ENCODE results near the gene CCDC197. TPM values are rescaled to one million over a fixed set of nuclear protein-coding genes. Genes with fewer than 3 reads are reported as not detected.

Gene CCDC197
- total RNA-seq, 1 experiment from 2014 or later = not detected

- no peak overlapping the region for H3K27ac ChIP-seq (ENCODE audit: insufficient read length, low read depth, low read length)
- H4K5ac ChIP-seq (ENCODE audit: insufficient read length, low read depth, low read length) = no peak overlapping the region
Measured at GRCh38 chr14:94049625-94050023, 52.5 kb downstream of the CCDC197 start.

More at GRCh38 chr14:94049625-94050023, 52.5 kb downstream of the CCDC197 start:
- Histone ChIP-seq H2BK12ac (ENCODE audit: insufficient read length, low read depth, low read length) (no peak overlapping the region), H3K14ac (ENCODE audit: insufficient read depth, low read length) (no peak overlapping the region), H3K4me2 (ENCODE audit: insufficient read depth, insufficient read length, low read length) (no peak overlapping the region), H2BK15ac (ENCODE audit: low read depth, low read length) (no peak overlapping the region), H2BK120ac (ENCODE audit: low read depth, low read length, poor library complexity, severe bottlenecking) (no peak overlapping the region), H3K4me1 (ENCODE audit: insufficient read depth, low read length) (no peaks in the 10 kb centered on the region; the same call in 1 of the 2 replicates), H2AFZ (ENCODE audit: low read length) (no peak overlapping the region), H3K23me2 (ENCODE audit: insufficient read length, low read depth, low read length, poor library complexity, severe bottlenecking) (no peaks in the 10 kb centered on the region), H3T11ph (ENCODE audit: low read length) (no peak overlapping the region), H3K79me2 (ENCODE audit: insufficient read depth, low read length) (no peaks in the 10 kb centered on the region), H3K56ac (ENCODE audit: insufficient read length, low read depth, low read length) (no peak overlapping the region), H3K9ac (ENCODE audit: extremely low read depth, insufficient read length, low read length) (no peak overlapping the region), H4K91ac (ENCODE audit: insufficient read length, low read depth, low read length) (no peak overlapping the region), H4K8ac (replicated peaks; ENCODE audit: insufficient read length, low read depth, low read length) (no peak overlapping the region), H2AK5ac (ENCODE audit: insufficient read length, low read length) (no peak overlapping the region), H3K23ac (ENCODE audit: insufficient read length, low read depth, low read length) (no peak overlapping the region), H2BK20ac (ENCODE audit: low read depth, low read length, poor library complexity, severe bottlenecking) (no peak overlapping the region), H4K20me1 (ENCODE audit: control insufficient read depth, insufficient read depth, insufficient read length) (no peaks in the 10 kb centered on the region), H3K4ac (ENCODE audit: low read depth, low read length) (no peak overlapping the region), H3K9me3 (ENCODE audit: control insufficient read depth, low read depth, low read length) (no peaks in the 10 kb centered on the region), H3K27me3 (ENCODE audit: insufficient read depth, low read length) (no peaks in the 10 kb centered on the region), H2BK5ac (ENCODE audit: insufficient read length, low read length) (no peak overlapping the region), H3K18ac (ENCODE audit: insufficient read length, low read depth, low read length) (no peak overlapping the region), H3K79me1 (ENCODE audit: insufficient read depth, low read depth, low read length, poor library complexity, severe bottlenecking) (no peaks in the 10 kb centered on the region)
- no peaks in the 10 kb centered on the region for H3K9me3 Mint-ChIP-seq
- H3K4me1 Mint-ChIP-seq = peaks cover 15 to 18% of the 10 kb centered on the region in 2 experiments
- TF ChIP-seq CTCF (conservative IDR thresholded peaks at IDR 0.05) = no peak
- no peaks in the 10 kb centered on the region for H3K27me3 Mint-ChIP-seq (ENCODE audit: low read depth)
- peaks cover 28 to 79% (median 64%) of the 10 kb centered on the region in 3 experiments; a peak in 6 of 7 replicates for H3K36me3 Mint-ChIP-seq (ENCODE audit: insufficient read depth in 1 of 3, low read depth in 3 of 3)
- no peak for DNase-seq
- no peak overlapping the region for H3K27ac Mint-ChIP-seq
- no CpG with 5 or more reads among the region's 2 CpGs for WGBS (ENCODE audit: extremely low coverage, insufficient read length, low lambda C conversion rate)
- H3K4me3 Mint-ChIP-seq = no peak overlapping the region

Data from H9 (cell line).